ENCODE data around the gene OSBPL7.

DNA sequence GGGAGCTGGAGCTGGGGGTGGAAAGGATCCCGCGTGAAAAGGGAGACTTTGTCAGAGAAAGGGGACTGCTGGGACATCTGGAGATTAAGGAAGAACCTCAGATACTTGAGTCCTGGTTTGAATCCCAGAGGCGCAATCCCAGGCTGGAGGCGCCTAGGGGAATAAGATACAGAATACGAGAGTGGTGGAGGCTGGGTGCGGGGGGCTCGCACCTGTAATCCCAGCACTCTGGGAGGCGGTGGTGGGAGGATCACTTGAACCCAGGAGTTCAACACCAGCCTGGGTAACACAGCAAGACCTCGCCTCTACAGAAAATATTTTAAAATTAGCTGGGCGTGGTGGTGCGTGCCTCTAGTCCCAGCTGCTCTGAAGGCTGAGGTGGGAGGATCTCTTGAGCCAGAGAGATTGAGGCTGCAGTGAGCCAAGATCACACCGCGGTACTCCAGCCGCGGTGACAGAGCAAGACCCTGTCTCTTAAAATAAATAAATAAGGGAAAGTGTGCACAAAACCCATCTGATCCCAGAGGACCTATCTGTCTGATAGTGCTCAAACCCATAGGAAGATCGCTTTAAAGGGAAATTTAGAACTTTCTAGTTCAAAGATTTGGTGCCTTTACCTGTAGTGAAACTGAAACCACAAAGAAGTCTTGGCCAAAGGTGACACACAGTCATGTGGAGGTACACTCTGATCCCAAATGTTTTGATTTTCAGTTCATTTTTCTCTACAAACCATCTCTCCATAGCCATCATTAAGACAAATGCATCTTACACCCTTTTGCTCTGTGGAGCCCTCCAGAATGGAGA, 20.1 kb upstream of the OSBPL7 start:
- TF ChIP-seq SIN3A (IDR thresholded peaks at IDR 0.05; ENCODE audit: borderline replicate concordance, insufficient read depth, low read length) (no peak), POLR2AphosphoS5 (IDR thresholded peaks at IDR 0.05; ENCODE audit: low read depth, low read length) (no peak), TAF1 (IDR thresholded peaks at IDR 0.05; ENCODE audit: borderline replicate concordance, insufficient read depth, low read length) (no peak), REST (IDR thresholded peaks at IDR 0.05; ENCODE audit: insufficient read depth in 1 of 2, low read depth in 2 of 2, low read length in 2 of 2) (no peak)
